ENCODE measurements around the gene TMEM132D.
"Not testable (repeated sequence)": the region's sequence is repeated elsewhere in the genome, so short reads cannot be mapped to it uniquely, and the experiment has no call there.

Gene TMEM132D

DNA sequence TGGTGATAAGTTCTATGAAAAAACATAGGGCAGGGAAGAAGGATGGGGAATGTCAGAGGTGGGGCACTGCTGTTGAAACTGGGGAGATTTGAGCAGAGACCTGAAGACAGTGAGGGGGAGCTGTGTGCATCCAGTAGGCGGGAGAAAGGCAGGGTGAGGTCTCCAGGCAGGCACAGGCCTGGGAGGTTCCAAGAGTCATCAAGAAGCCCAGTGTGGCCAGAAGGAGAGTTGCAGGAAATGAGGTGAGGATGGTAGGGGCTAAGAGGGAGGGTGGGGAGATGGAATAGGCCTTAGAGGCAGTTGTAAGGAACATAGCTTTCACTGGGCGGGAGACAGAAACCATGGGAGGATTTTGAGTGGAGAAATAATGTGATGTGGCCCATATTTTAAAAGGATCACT lies 708.7 kb downstream of the TMEM132D start:
- no peak for DNase-seq

DNA sequence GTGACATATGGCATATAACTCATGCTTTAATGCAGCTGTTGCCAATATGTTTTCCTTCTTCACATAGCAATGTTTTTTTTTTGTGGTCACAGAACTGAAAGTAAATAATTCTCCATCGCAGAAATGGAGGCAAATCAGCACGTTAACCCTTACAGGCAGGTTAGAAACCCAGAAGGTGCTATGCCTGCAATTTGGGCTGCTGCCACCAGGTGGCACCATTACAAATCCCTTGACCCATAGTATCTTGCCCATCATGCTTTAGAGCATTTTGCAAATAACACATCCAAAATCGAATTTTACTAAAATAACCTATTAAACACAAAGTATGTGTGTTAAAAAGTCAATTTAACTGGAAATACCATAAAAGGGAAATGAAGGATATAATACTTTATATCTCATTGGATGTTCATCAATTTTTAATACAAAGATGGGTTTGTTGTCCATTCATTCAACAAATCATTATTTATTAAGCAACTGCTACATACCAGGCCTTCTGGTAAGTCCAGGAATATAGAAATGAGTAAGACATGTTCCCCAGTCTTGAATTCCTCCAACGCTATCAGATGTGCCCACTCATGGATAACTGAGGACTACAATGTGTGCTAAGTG lies 710.5 kb downstream of the TMEM132D start:
- no peak for DNase-seq

DNA sequence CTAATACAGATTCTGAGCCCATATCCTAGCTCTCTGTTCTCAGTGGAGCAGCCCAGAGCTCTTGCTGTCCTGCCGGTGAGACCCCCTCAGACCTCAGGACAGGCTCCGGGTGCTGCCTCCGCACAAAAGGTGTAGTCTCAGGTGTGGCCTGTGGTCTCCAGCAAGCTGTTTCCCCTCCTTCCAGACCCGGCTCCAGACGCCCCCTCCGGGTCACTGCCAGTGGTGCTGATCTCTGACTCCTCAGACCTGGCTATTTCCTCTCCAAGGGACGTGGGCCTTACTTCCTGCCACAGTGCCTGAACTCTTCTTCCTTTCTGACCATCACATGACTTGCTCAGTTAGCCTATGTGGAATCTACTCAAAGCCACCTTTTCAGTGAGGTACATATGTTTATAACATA lies 713.0 kb downstream of the TMEM132D start:
- no peak for DNase-seq

DNA sequence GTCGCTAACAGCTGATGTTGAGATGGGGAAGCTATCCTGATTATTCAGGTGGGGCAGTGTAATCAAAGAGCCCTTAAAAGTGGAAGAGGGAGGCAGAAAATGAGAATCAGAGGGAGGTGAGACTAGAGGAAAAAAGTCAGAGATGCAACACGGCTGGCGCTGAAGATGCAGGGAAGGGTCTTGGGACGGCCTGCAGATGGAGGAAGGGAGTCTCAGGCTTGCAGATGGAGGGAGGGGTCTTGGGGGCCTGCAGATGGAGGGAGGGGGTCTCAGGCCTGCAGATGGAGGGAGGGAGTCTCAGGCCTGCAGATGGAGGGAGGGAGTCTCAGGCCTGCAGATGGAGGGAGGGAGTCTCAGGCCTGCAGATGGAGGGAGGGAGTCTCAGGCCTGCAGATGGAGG lies 713.9 kb downstream of the TMEM132D start:
- DNase-seq = not testable (repeated sequence)

DNA sequence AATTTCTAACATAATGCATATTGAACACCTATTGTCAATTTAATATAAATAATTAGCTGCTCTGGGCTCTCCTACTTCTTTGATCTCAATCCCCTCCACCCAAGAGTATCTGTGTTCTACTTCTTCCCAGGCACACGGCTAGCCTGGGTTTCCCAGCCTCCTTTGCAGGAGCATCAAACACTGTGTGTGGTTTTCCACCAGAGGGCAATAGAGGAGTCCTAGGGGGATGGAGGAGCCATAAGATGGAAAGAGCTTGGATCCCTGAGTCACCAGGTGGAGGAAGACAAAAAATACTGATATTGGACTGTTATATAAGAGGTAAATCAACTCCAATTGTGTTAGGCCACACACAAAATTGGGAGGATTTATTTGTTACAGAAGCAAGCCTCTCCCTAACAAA lies 716.9 kb downstream of the TMEM132D start:
- DNase-seq = no peak

DNA sequence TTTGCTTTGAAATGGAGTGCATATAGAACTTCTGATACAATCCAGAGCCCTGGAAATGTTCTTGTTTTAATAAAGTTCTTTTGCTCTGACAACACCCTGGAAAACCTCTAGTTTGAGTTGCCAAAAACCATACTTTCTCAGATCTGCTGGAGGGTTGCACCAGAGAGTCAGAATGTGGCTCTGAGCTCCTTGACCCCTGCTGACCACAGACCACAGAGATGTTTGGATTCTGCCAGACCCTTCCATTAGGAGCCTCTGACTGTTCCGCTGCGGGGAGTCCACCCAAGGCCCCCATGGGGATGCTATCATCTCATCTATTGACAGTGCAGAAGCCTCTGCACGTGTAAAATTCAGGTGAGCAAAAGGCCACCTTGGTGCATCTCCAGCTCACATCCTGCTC lies 718.0 kb downstream of the TMEM132D start:
- DNase-seq = no peak

DNA sequence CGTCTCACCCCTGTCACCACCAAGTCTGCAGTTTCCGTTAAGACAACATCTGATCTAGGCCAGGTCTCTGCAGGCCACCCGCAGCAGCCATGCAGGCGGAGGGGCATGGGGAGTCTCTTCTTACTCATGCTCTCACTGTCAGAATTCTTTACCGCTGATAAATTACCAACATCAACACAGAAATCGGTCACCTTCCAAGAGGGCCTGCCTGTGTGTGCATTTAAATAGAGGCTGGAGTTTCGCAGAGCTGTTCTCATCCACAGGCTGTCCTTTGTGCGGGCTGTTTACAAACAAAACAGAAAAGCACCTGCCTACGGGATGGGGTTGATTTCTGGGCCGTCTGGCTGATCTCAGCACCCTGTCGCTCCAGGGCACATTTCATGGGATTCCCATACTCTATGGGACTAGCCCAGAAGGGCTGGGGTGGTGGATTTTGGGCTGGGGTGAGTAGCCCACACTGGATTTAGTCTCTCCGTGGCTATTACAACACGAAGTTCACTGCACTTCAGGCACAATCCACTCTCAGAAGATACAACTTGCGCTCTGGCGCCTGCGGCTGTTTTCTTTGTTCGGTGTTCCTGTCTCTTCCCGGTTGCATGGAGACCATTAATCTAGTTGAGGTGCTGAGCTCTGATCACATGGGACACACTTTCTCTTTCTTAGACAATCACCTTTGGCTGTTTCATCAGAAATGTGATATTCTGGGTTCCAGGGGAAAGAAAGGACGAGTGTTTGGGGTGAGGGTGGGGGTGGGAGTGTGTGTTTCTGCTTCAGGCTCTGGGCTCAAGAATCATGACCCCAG lies 719.5 kb downstream of the TMEM132D start:
- DNase-seq = no peak

DNA sequence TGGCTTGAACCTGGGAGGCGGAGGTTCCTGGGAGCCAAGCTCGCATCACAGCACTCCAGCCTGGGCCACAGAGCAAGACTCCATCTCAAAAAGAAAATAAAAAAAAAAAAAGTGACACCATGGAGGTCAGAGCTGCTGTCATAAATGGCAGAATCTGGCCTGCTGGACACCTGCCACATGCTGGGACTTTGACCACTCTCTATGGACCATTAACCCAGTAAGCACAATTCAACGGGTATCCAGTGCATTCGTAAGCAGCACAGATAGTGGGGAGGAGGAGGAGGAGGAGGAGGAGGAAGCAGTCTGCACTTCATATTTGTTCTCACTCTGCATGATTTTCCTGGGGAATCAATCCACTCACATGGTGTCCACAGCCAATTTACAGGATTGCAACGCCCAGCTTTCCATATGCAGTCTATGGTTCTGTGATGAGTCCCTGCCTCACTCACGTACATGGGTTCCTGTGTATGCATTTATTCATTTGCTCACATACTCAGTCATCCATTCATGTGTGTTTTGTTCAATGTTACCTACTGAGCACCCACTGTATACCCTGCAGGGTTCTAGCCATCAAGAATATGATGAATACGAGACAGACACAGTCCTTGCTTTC lies 723.8 kb downstream of the TMEM132D start:
- DNase-seq = no peak

DNA sequence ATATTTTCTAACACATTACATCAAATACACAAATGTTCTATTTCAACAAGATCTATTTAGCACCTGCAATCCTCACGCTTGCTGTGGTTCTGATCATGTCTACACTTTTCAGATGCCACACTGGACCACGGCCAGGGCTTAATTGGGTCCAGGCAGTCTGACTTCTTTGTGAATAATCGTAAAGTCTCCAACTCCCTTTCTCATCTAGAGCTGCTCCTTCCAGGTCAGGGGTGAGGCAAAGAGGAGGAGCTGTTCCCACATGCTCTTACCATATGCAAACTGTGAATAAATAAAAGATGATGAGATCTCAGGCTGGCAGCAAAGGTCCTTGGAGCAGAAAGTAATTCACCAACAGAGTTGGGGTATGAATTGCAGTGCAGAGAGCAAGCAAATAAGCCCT lies 733.9 kb downstream of the TMEM132D start:
- DNase-seq = no peak

DNA sequence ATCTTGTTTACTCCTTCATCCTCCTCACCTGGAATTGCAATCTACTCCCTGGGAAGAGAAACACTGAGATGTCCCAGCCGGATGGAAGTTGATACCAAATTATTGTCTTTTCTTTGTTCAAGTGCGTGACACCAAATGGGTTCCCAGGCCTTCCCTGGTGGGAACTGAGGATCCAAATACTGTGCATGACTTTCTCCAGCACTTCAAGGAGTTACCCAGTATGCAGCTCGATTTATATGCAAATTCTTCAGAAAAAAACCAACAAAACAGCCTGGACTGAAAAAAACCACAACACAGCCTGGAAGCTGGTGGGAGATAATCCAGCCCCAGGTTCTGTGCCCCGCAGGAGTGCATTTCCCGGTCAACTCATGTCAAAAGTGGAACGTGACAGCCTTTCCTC lies 740.0 kb downstream of the TMEM132D start:
- no peak for DNase-seq

DNA sequence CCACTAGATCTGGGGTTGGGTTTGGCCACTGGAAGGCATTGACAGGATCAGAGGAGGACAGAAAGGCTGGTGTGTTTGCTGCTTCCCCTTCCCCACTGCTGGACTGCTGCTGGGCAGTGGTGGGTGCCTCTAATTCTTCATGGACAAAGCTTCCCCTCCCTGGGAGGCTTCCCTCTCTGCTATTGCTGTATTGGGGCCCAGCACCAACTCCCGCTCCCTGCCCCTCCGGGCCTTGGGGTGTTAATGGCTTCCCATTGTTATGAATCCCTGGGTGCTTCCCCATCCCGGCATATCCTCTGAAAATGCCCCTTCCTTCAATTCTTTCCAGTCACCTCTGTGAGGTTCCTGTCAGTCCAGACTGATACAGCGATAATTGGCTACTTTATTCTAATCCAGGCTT lies 740.4 kb downstream of the TMEM132D start:
- no peak for DNase-seq

DNA sequence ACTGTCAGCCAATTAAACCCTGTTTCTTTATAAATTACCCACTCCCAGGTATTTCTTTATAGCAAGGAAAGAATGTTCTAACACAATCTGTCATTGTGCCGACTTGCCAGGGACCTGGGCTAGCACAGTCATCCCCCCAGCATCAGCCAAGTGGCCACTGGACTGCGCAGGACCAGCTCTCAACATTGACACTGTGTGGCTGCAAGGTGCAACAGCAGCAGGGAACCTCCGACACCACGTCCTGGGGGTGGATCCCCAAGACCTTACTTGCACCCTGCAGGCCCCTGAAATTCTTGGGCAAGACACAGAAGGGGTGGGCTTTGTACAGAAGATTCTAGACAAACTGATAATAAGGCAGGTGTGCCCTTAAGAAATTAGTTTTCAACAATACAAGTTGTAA lies 741.0 kb downstream of the TMEM132D start:
- DNase-seq = no peak

DNA sequence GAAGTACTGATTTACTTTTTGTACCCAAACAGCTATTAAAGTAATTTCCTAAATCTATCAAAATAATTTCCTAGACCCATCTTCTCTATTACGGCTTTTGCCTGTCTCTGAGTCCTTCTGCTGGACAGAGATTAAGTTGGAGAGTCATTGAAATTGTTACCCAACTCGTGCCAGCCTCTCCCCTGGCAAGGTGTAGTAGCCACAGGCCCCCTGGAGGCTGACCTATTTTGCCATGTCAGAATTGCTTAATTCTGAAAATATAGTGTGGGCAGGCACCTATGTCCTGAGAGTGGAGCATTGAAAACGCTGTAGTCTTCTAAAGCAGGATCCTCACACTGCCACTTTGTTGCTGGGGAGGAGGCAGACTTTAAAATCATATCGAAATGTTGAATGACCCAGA lies 742.3 kb downstream of the TMEM132D start:
- DNase-seq = no peak

DNA sequence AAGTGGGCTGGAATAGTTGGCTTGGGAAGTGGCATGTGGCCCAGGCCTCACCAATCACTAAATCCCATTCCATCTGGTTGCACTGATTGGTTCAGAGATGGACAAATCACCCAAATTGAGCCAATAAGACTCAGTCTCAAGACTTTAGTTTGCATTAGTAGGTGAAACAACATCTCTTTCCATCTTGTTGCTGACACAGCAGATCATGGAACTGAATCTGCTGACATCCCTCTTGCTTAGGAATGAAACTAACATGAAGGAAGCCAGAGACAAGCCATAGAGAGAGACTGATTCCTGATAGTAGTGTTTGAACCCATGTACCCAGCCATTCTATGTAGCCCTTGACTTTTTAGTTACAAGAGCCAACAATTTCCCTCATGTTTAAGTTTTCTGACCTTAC lies 743.5 kb downstream of the TMEM132D start:
- DNase-seq = no peak

DNA sequence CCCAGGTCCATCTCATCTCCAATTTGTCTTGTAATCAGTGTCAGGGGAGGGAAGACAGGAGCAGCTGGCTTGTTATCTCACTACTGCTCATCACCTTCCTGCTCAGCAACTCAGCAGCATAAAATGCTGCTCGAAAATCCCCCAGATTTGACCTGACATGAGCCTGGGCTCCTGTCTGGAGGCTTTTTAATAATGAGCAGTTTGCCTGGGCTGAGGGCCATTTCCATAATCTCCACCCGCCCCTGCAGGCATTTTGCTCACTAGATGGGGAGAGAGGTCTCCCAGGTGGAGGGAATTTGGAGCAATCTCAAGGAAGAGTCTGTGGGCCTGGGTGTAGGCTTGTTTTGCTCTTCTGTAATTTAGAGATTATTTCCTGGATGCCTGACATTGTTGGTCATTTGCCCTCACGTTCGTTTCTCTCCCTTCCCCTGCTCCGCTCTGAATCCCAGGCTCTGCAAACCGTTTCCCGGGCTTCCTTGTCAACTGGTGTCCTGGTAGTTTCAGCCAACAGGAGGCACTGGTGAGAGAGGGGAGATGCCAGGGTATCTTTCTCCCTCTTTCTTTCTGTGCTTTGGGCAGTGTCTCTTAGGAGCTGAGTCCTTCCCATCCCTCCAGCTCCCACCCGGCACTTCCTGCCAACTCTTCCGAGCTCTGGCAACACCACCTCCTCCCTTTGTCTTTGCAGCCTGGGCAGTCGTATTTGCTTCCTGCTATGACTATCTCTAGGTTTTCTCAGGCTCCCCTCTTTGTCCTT lies 751.3 kb downstream of the TMEM132D start:
- DNase-seq = no peak

DNA sequence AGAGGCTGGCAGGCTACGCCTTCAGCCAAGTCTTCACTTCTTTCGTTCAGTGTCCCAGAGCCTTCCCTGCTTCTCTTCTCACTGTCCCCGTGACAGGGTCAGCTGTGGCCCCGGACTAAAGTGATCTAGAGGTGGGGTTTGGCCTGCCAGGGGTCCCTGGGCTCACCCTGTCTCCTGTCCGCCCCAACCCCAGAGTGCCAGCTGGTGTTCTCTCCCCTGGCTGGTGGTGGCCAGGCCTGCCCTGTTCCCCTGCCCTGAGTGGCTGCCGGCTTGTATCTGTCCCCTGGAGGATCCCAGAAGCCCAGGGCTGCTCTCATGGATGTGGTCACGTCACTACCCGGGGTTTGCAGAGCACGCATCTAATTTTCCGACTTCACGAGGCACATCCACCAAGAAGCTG lies 753.1 kb downstream of the TMEM132D start:
- DNase-seq = no peak

DNA sequence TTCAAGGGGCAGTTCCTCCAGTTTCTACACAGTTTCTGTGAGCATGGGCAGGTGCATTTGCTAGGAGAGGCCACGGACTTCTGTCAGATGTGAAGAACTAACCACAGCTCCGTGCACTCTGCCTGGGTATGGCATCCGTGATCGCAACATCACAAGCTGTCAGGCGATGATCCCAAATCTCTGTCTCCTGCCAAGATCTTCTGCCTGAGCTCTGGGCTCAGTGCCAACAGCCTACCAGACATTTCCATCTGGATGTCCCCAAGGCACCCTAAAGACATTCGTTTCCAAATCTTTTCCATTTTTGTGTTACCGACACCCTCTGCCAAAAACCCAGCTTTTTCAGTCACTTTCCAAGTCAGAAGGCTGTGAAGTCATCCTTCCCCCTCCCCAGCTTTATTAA lies 758.4 kb downstream of the TMEM132D start:
- peak in 27 of 56 donors; percentile 1 to 58 (median 18) for DNase-seq

DNA sequence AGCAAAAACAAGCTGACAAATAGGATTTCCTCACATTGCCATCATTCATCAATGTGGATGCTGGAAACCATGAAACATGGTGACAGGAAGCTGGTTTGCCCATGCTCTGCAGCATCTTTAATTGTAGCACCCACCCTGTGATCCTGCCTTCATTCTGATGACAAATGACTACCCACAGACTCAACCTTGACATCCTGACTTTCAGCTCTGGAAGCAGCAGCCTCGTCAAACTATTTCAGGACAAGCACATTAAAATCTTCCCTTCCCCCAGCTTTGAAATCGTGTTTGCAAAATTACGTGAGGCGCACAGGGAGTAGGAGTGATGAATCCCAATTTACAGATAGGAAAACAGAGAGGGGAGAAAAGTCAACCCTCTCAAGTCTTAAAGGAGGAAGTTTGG lies 765.0 kb downstream of the TMEM132D start:
- DNase-seq = no peak

DNA sequence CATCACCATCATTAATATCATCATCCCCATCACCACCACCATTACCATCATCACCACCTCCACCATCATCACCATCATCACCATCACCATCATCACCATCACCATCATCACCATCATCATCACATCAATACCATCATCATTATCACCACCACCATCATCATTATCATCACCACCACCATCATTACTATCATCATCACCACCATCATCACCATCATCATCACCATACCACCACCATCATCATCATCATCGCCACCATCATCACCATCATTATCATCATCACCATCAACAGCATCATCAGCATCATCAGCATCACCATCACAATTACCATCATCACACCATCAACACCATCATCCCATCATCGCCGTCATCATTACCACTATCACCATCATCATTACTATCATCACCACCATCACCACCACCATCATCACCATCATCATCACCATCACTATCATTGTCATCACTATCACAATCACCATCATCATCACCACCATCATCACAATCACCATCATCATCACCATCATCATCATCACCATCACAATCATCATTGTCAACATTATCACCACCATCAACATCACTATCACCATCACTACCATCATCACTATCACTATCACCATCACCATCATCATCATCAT lies 767.0 kb downstream of the TMEM132D start:
- DNase-seq = no peak

DNA sequence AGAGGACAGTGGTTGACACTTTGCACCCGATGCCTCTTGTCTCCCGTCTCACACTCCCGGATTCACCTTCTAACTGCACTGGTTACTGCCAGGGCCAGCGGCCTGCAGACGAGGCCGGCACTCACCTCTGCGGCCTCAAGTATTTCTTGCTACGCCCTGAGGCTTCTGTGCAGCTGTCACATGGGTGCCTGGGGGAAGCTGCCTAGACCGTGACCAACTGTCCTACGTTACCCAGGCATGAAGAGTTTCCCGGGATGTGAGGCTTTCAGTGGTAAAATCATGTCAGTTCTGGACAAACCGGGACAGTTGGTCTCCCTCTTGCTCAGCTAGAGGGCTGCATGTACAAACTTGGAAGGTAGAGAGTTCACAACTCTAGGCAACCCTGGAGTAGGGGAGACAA lies 776.1 kb downstream of the TMEM132D start:
- no peak for DNase-seq

DNA sequence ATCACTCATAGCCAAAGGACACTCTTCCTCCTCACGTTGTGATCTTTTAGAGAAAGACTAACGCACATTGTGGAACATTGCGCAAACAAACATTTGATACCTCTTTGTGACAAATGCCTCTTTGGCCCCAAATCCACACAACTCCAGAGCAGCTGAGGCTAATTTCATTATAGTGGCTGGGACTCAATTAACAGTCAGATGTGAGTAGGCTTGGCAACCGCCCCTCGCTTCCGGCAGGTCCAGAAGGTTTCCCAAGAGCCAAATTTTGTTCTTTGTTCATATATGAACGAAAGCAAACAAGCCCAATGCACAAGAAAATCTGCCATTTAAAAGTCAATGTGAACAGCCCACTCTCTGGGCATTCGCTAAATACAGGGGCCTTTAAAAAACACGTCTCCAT lies 776.6 kb downstream of the TMEM132D start:
- no peak for DNase-seq

DNA sequence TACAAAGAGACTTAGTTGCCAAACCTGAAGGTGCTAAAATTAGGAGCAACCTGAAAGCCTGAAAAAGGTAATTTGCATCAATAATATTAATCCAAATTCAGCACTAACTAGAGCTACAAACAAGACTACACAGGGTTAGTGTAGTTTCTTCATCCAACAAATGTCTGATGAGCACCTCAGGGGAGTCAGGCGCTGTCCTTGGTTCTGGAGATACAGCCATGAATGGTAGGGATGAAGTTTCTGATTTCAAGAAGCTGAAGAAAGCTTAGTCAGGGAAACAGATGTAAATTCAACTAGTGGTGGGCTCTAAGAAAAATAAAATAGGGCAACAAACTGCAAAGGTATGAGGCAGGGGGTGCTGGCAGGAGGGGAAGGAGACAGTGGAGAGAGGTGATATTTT lies 784.3 kb downstream of the TMEM132D start:
- DNase-seq = no peak
